DMS 273 treated with DMSO at 0.1 percent for 48 hours (cell line): ENCODE measurements around the gene EDC4.
"Not testable (repeated sequence)": the region's sequence is repeated elsewhere in the genome, so short reads cannot be mapped to it uniquely, and the experiment has no call there.

Source experiments
- DNase-seq: peaks from one replicate; lab custom pipeline; 2025; lab: John Stamatoyannopoulos, UW

The EDC4 gene

GRCh38 chr16:67909056-67909742, 36.3 kb downstream of the EDC4 start:
- no peak for DNase-seq

GRCh38 chr16:67910158-67910557, 37.3 kb downstream of the EDC4 start:
- peak; percentile 68 for DNase-seq

GRCh38 chr16:67914758-67915495, 42.1 kb downstream of the EDC4 start:
- DNase-seq: no peak

GRCh38 chr16:67915496-67915769, 42.6 kb downstream of the EDC4 start:
- not testable (repeated sequence) for DNase-seq

- no peak for DNase-seq
These were observed 43.2 kb downstream of the EDC4 start for GRCh38 chr16:67915831-67916723.

GRCh38 chr16:67917140-67917851, 44.4 kb downstream of the EDC4 start:
- DNase-seq: no peak

- no peak for DNase-seq
These were observed 45.0 kb downstream of the EDC4 start for GRCh38 chr16:67917852-67918236.

GRCh38 chr16:67919622-67920221, 46.9 kb downstream of the EDC4 start:
- DNase-seq: no peak

- DNase-seq: no peak
These were observed 49.4 kb downstream of the EDC4 start for GRCh38 chr16:67922221-67922620.

GRCh38 chr16:67922740-67923139, 49.9 kb downstream of the EDC4 start:
- DNase-seq: no peak

GRCh38 chr16:67923414-67924116, 50.7 kb downstream of the EDC4 start:
- no peak for DNase-seq

- no peak for DNase-seq
These were observed 51.5 kb downstream of the EDC4 start for GRCh38 chr16:67924140-67924906.

GRCh38 chr16:67926181-67926750, 53.4 kb downstream of the EDC4 start:
- peak; percentile 47 for DNase-seq

GRCh38 chr16:67927131-67927941, 54.5 kb downstream of the EDC4 start:
- no peak for DNase-seq

- no peak for DNase-seq
These were observed 55.3 kb downstream of the EDC4 start for GRCh38 chr16:67928147-67928546.

- DNase-seq: peak; percentile 28
These were observed 55.9 kb downstream of the EDC4 start for GRCh38 chr16:67928561-67929364.

GRCh38 chr16:67930191-67930590, 57.3 kb downstream of the EDC4 start:
- no peak for DNase-seq

GRCh38 chr16:67930678-67931211, 57.9 kb downstream of the EDC4 start:
- DNase-seq: no peak
